ENCODE measurements around the gene MRPL30.
A peak's percentile ranks its signal among the peaks of the same experiment; 100 is the strongest.
"Not testable (repeated sequence)": the region's sequence is repeated elsewhere in the genome, so short reads cannot be mapped to it uniquely, and the experiment has no call there.

MRPL30 gene

GRCh38 chr2:99180755-99181623 lies at the start of gene MRPL30, which contains the start of gene MITD1:
TSS of gene MRPL30 (plus strand) at chr2:99181184. CDS start at chr2:99186204, 5,020 bp downstream.
TSS of gene MITD1 (minus strand) at chr2:99181058. CDS start at chr2:99180981, 77 bp downstream.
- Histone ChIP-seq H3K9ac (ENCODE audit: low read depth in 1 of 2, low read length in 2 of 2) (peak within 1 kb of the TSS; percentile 89 to 95), H3K27me3 (ENCODE audit: control insufficient read depth in 1 of 2, insufficient read depth in 2 of 2, low read length in 2 of 2) (no peaks in the 10 kb centered on the region), H3K36me3 (ENCODE audit: control insufficient read depth in 1 of 2, insufficient read depth in 2 of 2, low read length in 2 of 2) (no peaks in the 10 kb centered on the region), H3K9me3 (ENCODE audit: control insufficient read depth in 1 of 2, low read length in 2 of 2) (no peaks in the 10 kb centered on the region), H3K4me1 (ENCODE audit: control insufficient read depth in 1 of 2, insufficient read depth in 2 of 2, low read length in 2 of 2) (peaks cover 19 to 23% of the 10 kb centered on the region in 2 donors), H3K27ac (ENCODE audit: low read depth, low read length) (peak within 1 kb of the TSS; percentile 48), H3K4me3 (ENCODE audit: low read depth in 1 of 2, low read length in 2 of 2) (peak within 1 kb of the TSS; percentile 97 to 98)

- not testable (repeated sequence) for H3K36me3 ChIP-seq (ENCODE audit: control insufficient read depth in 1 of 2, insufficient read depth in 2 of 2, low read length in 2 of 2)
Measured at GRCh38 chr2:99135044-99135556, 45.9 kb upstream of the MRPL30 start.

GRCh38 chr2:99139003-99139402 lies 42.0 kb upstream of the MRPL30 start:
- no peak overlapping the region for H3K27ac ChIP-seq (ENCODE audit: low read depth, low read length)
- no peaks in the 10 kb centered on the region for H3K9me3 ChIP-seq (ENCODE audit: control insufficient read depth in 1 of 2, low read length in 2 of 2)
- no peaks in the 10 kb centered on the region for H3K27me3 ChIP-seq (ENCODE audit: control insufficient read depth in 1 of 2, insufficient read depth in 2 of 2, low read length in 2 of 2)
- peaks cover 2 to 4% of the 10 kb centered on the region in 2 donors for H3K4me1 ChIP-seq (ENCODE audit: control insufficient read depth in 1 of 2, insufficient read depth in 2 of 2, low read length in 2 of 2)
- H3K9ac ChIP-seq (ENCODE audit: low read depth in 1 of 2, low read length in 2 of 2), result no peak overlapping the region
- no peak overlapping the region for H3K4me3 ChIP-seq (ENCODE audit: low read depth in 1 of 2, low read length in 2 of 2)
- no peaks in the 10 kb centered on the region for H3K36me3 ChIP-seq (ENCODE audit: control insufficient read depth in 1 of 2, insufficient read depth in 2 of 2, low read length in 2 of 2)

More at GRCh38 chr2:99135044-99135556, 45.9 kb upstream of the MRPL30 start:
- H3K4me1 ChIP-seq (ENCODE audit: control insufficient read depth in 1 of 2, insufficient read depth in 2 of 2, low read length in 2 of 2); H3K27me3 ChIP-seq (ENCODE audit: control insufficient read depth in 1 of 2, insufficient read depth in 2 of 2, low read length in 2 of 2); H3K4me3 ChIP-seq (ENCODE audit: low read depth in 1 of 2, low read length in 2 of 2); H3K9me3 ChIP-seq (ENCODE audit: control insufficient read depth in 1 of 2, low read length in 2 of 2); H3K9ac ChIP-seq (ENCODE audit: low read depth in 1 of 2, low read length in 2 of 2); H3K27ac ChIP-seq (ENCODE audit: low read depth, low read length): not testable (repeated sequence)

- Histone ChIP-seq H3K9me3 (ENCODE audit: control insufficient read depth in 1 of 2, low read length in 2 of 2) (no peaks in the 10 kb centered on the region), H3K27ac (ENCODE audit: low read depth, low read length) (peak overlapping the region; percentile 96), H3K27me3 (ENCODE audit: control insufficient read depth in 1 of 2, insufficient read depth in 2 of 2, low read length in 2 of 2) (no peaks in the 10 kb centered on the region), H3K4me1 (ENCODE audit: control insufficient read depth in 1 of 2, insufficient read depth in 2 of 2, low read length in 2 of 2) (peaks cover 2 to 4% of the 10 kb centered on the region in 2 donors), H3K4me3 (ENCODE audit: low read depth in 1 of 2, low read length in 2 of 2) (peak overlapping the region; percentile 89 to 93), H3K36me3 (ENCODE audit: control insufficient read depth in 1 of 2, insufficient read depth in 2 of 2, low read length in 2 of 2) (no peaks in the 10 kb centered on the region), H3K9ac (ENCODE audit: low read depth in 1 of 2, low read length in 2 of 2) (peak overlapping the region; percentile 67 to 73)
Measured at GRCh38 chr2:99140056-99140859, 40.7 kb upstream of the MRPL30 start.

GRCh38 chr2:99140860-99141109 lies 40.2 kb upstream of the MRPL30 start:
- no peaks in the 10 kb centered on the region for H3K9me3 ChIP-seq (ENCODE audit: control insufficient read depth in 1 of 2, low read length in 2 of 2)
- H3K36me3 ChIP-seq (ENCODE audit: control insufficient read depth in 1 of 2, insufficient read depth in 2 of 2, low read length in 2 of 2), result no peaks in the 10 kb centered on the region
- H3K27ac ChIP-seq (ENCODE audit: low read depth, low read length), result peak overlapping the region; percentile 96
- peak overlapping the region; percentile 89 to 93 for H3K4me3 ChIP-seq (ENCODE audit: low read depth in 1 of 2, low read length in 2 of 2)
- no peaks in the 10 kb centered on the region for H3K27me3 ChIP-seq (ENCODE audit: control insufficient read depth in 1 of 2, insufficient read depth in 2 of 2, low read length in 2 of 2)
- peaks cover 2 to 4% of the 10 kb centered on the region in 2 donors for H3K4me1 ChIP-seq (ENCODE audit: control insufficient read depth in 1 of 2, insufficient read depth in 2 of 2, low read length in 2 of 2)
- peak overlapping the region; percentile 67 to 73 for H3K9ac ChIP-seq (ENCODE audit: low read depth in 1 of 2, low read length in 2 of 2)

- peak within 1 kb of the TSS; percentile 67 to 96 for H3K9ac ChIP-seq (ENCODE audit: low read depth in 1 of 2, low read length in 2 of 2)
- peak within 1 kb of the TSS; percentile 89 to 93 for H3K4me3 ChIP-seq (ENCODE audit: low read depth in 1 of 2, low read length in 2 of 2)
- H3K27ac ChIP-seq (ENCODE audit: low read depth, low read length), result peak within 1 kb of the TSS; percentile 96
- no peaks in the 10 kb centered on the region for H3K36me3 ChIP-seq (ENCODE audit: control insufficient read depth in 1 of 2, insufficient read depth in 2 of 2, low read length in 2 of 2)
- H3K27me3 ChIP-seq (ENCODE audit: control insufficient read depth in 1 of 2, insufficient read depth in 2 of 2, low read length in 2 of 2), result no peaks in the 10 kb centered on the region
- H3K9me3 ChIP-seq (ENCODE audit: control insufficient read depth in 1 of 2, low read length in 2 of 2), result no peaks in the 10 kb centered on the region
- peaks cover 2 to 4% of the 10 kb centered on the region in 2 donors for H3K4me1 ChIP-seq (ENCODE audit: control insufficient read depth in 1 of 2, insufficient read depth in 2 of 2, low read length in 2 of 2)
Measured at GRCh38 chr2:99141110-99142108, 39.6 kb upstream of the MRPL30 start, which contains the start of gene C2orf15. TSS of gene C2orf15 (plus strand) at chr2:99141707. CDS start at chr2:99150559, 8,852 bp downstream.

- H3K4me1 ChIP-seq (ENCODE audit: control insufficient read depth in 1 of 2, insufficient read depth in 2 of 2, low read length in 2 of 2), result peaks cover 10 to 14% of the 10 kb centered on the region in 2 donors
- H3K27me3 ChIP-seq (ENCODE audit: control insufficient read depth in 1 of 2, insufficient read depth in 2 of 2, low read length in 2 of 2), result no peaks in the 10 kb centered on the region
- H3K27ac ChIP-seq (ENCODE audit: low read depth, low read length), result no peak overlapping the region
- no peaks in the 10 kb centered on the region for H3K36me3 ChIP-seq (ENCODE audit: control insufficient read depth in 1 of 2, insufficient read depth in 2 of 2, low read length in 2 of 2)
- H3K4me3 ChIP-seq (ENCODE audit: low read depth in 1 of 2, low read length in 2 of 2), result no peak overlapping the region
- no peak overlapping the region for H3K9ac ChIP-seq (ENCODE audit: low read depth in 1 of 2, low read length in 2 of 2)
- H3K9me3 ChIP-seq (ENCODE audit: control insufficient read depth in 1 of 2, low read length in 2 of 2), result no peaks in the 10 kb centered on the region
Measured at GRCh38 chr2:99150706-99151105, 30.3 kb upstream of the MRPL30 start.

GRCh38 chr2:99152199-99152895 lies 28.6 kb upstream of the MRPL30 start:
- peaks cover 14 to 24% of the 10 kb centered on the region in 2 donors for H3K4me1 ChIP-seq (ENCODE audit: control insufficient read depth in 1 of 2, insufficient read depth in 2 of 2, low read length in 2 of 2)
- H3K9me3 ChIP-seq (ENCODE audit: control insufficient read depth in 1 of 2, low read length in 2 of 2), result no peaks in the 10 kb centered on the region
- H3K4me3 ChIP-seq (ENCODE audit: low read depth in 1 of 2, low read length in 2 of 2), result no peak overlapping the region
- H3K27ac ChIP-seq (ENCODE audit: low read depth, low read length), result no peak overlapping the region
- H3K36me3 ChIP-seq (ENCODE audit: control insufficient read depth in 1 of 2, insufficient read depth in 2 of 2, low read length in 2 of 2), result no peaks in the 10 kb centered on the region
- H3K9ac ChIP-seq (ENCODE audit: low read depth in 1 of 2, low read length in 2 of 2), result no peak overlapping the region
- H3K27me3 ChIP-seq (ENCODE audit: control insufficient read depth in 1 of 2, insufficient read depth in 2 of 2, low read length in 2 of 2), result no peaks in the 10 kb centered on the region
